Spleen (tissue), 7 donors: ENCODE measurements around the gene SLC35F3.

Experiments
- CTCF ChIP-seq, 11 experiments: fragments of 200-600 bp in 7 of 11; fragments of 450-650 bp in 4 of 11; sonication (generic) in 4 of 11; IDR thresholded peaks in 8 of 11; conservative IDR thresholded peaks in 3 of 11; 1 replicate in 7 of 11; 2 replicates in 4 of 11; pipeline versions ENCODE4 v1.4.0 to v1.8.0; 2016 to 2021; ENCODE audit warnings: antibody characterized with exemption in 11 of 11, inconsistent platforms in 4 of 11, mild to moderate bottlenecking in 1 of 11
- POLR2A ChIP-seq, 3 donors: fragments of 450-650 bp; IDR thresholded peaks; one replicate each; pipeline ENCODE4 v1.5.1; 2017; ENCODE audit warnings: antibody characterized with exemption in 3 of 3, mild to moderate bottlenecking in 1 of 3
- donor health status: DM: no; HTN: no; CAD: no; lungs with moderate emphysema.
- donor health status: DM: no; HTN: no; CAD: no.
- donor health status: DM: no; HTN: no; CAD: no.

DNA sequence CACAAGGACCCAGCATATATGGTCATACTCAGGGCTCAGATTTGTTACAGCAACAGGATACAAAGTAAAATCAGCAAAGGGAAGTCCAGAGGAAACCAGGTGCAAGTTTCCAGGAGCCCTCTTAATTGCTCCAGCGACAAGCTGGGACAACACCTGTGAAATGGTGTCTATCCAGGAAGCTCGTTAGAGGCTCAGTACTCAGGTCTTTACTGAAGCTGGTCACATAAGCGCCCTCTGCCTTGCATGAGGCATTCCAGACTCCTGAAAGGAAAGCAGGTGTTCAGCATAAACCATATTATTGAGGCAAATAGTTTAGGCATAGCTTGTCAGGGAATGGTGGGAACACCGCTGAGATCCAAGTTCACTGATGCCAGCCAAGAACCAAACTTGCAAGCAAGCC, 231.0 kb downstream of the SLC35F3 start:
- no peak for TF ChIP-seq CTCF (IDR thresholded peaks at IDR 0.05 in 8 of 11, conservative IDR thresholded peaks at IDR 0.05 in 3 of 11)
- no peak for TF ChIP-seq POLR2A (IDR thresholded peaks at IDR 0.05)
